ENCODE data around the gene LPP. TPM values are rescaled to one million over a fixed set of nuclear protein-coding genes. Genes with fewer than 3 reads are reported as not detected.

Gene LPP
- total and polyA plus RNA-seq, 9 of the 15 experiments (the other 6 are each of a cell fraction or from before 2014, with no cell fraction given) = 0.07 to 0.18 TPM; not detected in 7

- H3K9me1 ChIP-seq (ENCODE audit: control insufficient read depth, insufficient read depth, low read length) = no peaks in the 10 kb centered on the region
- H4K20me1 ChIP-seq (replicated peaks; ENCODE audit: control insufficient read depth, insufficient read depth, low read length) = no peaks in the 10 kb centered on the region
- H3K79me2 ChIP-seq (ENCODE audit: control insufficient read depth, insufficient read depth, low read length) = no peaks in the 10 kb centered on the region
- ChIA-PET POLR2A (interaction anchor here (0.7 kb wide), 1 partner anchor 7 kb away, joined by 3 read pairs; no protein-coding TSS in a partner anchor), CTCF (ENCODE audit: low intra/inter-chr PET ratio) (no interaction called here)
- H2AFZ ChIP-seq (ENCODE audit: low read depth, low read length) = no peak overlapping the region
- no peak overlapping the region for H3K4me3 ChIP-seq
- H3K4me1 ChIP-seq (replicated peaks in 1 of 2; ENCODE audit: control insufficient read depth in 2 of 2, insufficient read depth in 2 of 2, low read length in 2 of 2) = no peaks in the 10 kb centered on the region
- no peaks in the 10 kb centered on the region for H3K9me3 ChIP-seq (replicated peaks; ENCODE audit: control insufficient read depth, insufficient read depth, low read depth, low read length)
- no peak for FAIRE-seq
- DNase-seq (ENCODE audit: extremely low read depth in 1 of 4, low spot score in 3 of 4) = no peak
- 0% methylated on average over 10 of the region's 10 CpGs for WGBS (ENCODE audit: insufficient coverage, low coverage, missing lambda C conversion rate)
- no TSS peak for BruUV-seq (replicated peaks)
- in situ Hi-C loops (cut with MboI) (no loop called here), intact Hi-C loops (cut with micrococcal nuclease) (no loop called here)
- TF ChIP-seq PTRF (tag; IDR thresholded peaks at IDR 0.05) (no peak), DLX4 (CRISPR knock-in tag; IDR thresholded peaks at IDR 0.05) (no peak), MITF (IDR thresholded peaks at IDR 0.05) (no peak), PHF20 (IDR thresholded peaks at IDR 0.05; ENCODE audit: partially characterized antibody) (no peak), ELF1 (tag; IDR thresholded peaks at IDR 0.05) (no peak), MBD2 (IDR thresholded peaks at IDR 0.05; ENCODE audit: borderline replicate concordance, low read depth) (no peak), ILF3 (IDR thresholded peaks at IDR 0.05; ENCODE audit: borderline replicate concordance) (no peak), SMARCC2 (IDR thresholded peaks at IDR 0.05; ENCODE audit: low read depth) (no peak), ZNF316 (IDR thresholded peaks at IDR 0.05) (no peak), ZNF57 (CRISPR knock-in tag; IDR thresholded peaks at IDR 0.05) (no peak), DMBX1 (CRISPR knock-in tag; IDR thresholded peaks at IDR 0.05; ENCODE audit: borderline replicate concordance) (no peak), RBM39 (optimal IDR thresholded peaks at IDR 0.05; ENCODE audit: low read depth, low read length) (no peak), BHLHE40 (IDR thresholded peaks at IDR 0.05; ENCODE audit: low read length) (no peak), TAL1 (IDR thresholded peaks at IDR 0.05) (no peak), ZNF311 (CRISPR knock-in tag; IDR thresholded peaks at IDR 0.05) (no peak)
- no peak overlapping the region for H3K27ac ChIP-seq (ENCODE audit: extremely low read depth, low read depth, low read length)
- ATAC-seq = no peak
- no peaks in the 10 kb centered on the region for H3K27me3 ChIP-seq (ENCODE audit: control insufficient read depth in 2 of 2, insufficient read depth in 2 of 2, low read length in 2 of 2)
- H3K9ac ChIP-seq (ENCODE audit: insufficient read depth in 1 of 2, low read depth in 2 of 2, low read length in 2 of 2) = no peak overlapping the region
- H3K4me2 ChIP-seq (ENCODE audit: insufficient read depth, low read length) = no peak overlapping the region
- no peaks in the 10 kb centered on the region for H3K36me3 ChIP-seq (ENCODE audit: control insufficient read depth, insufficient read depth, low read length)
Observed at GRCh38 chr3:188358787-188359493, 205.0 kb downstream of the LPP start.

Data from K562 (cell line).